K562 (cell line): ENCODE measurements around the gene ESPN. TPM values are rescaled to one million over a fixed set of nuclear protein-coding genes. Genes with fewer than 3 reads are reported as not detected.

ENCODE experiments used
- ATAC-seq: fragments of 200-7000 bp; cut with Tn5 transposase; 3 replicates; pipeline ENCODE4 v1.9.1; 2020; ENCODE audit warnings: moderate library complexity
- BruUV-seq: library from RNA; stranded (reverse); fragments of 400-500 nt; replicated peaks from 2 replicates; lab custom pipeline; 2021; lab: Mats Ljungman, UMichigan
- CTCF ChIA-PET: fragments of 300-600 bp; formaldehyde crosslinking; extraction: SDS; loops from one replicate; lab custom pipeline; 2021; ENCODE audit warnings: low intra/inter-chr PET ratio; lab: Yijun Ruan, JAX
- POLR2A ChIA-PET: fragments of 300-600, 350-650 bp; sonication (Branson Sonifier 250); formaldehyde crosslinking; extraction: SDS; loops from one replicate; lab custom pipeline; 2021; ENCODE audit warnings: antibody characterized with exemption, inconsistent platforms; lab: Yijun Ruan, JAX
- DNase-seq, 4 experiments: peaks; one replicate each; pipeline versions ENCODE4 v3.0.0 to v3.0.0-alpha.2; 2011 to 2018; ENCODE audit warnings: low spot score in 3 of 4, mixed read lengths in 3 of 4; ENCODE audit errors: extremely low read depth in 1 of 4
- FAIRE-seq: peaks from 2 replicates; lab custom pipeline; 2011; peaks lifted over from hg19 to GRCh38; lab: Jason Lieb, UNC
- H2AFZ ChIP-seq: 2 replicates; pipeline ENCODE4 v1.6.0; 2011; ENCODE audit warnings: low read depth, low read length, control low read depth, inconsistent platforms
- H3K27ac ChIP-seq: fragments of 200-600 bp; 3 replicates; pipeline ENCODE4 v1.8.0; 2011; ENCODE audit warnings: low read depth, mild to moderate bottlenecking, control low read depth, inconsistent platforms, low read length, moderate library complexity, mixed read lengths; ENCODE audit errors: extremely low read depth
- H3K27me3 ChIP-seq, 2 experiments: fragments of 300-600 bp in 1 of 2; 2 replicates in 1 of 2; 3 replicates in 1 of 2; pipeline versions ENCODE4 v1.6.0 to v1.8.0; 2011; ENCODE audit warnings: inconsistent platforms in 2 of 2, low read length in 2 of 2, mild to moderate bottlenecking in 1 of 2, mixed read lengths in 1 of 2, moderate library complexity in 1 of 2; ENCODE audit not compliant: control insufficient read depth in 2 of 2, insufficient read depth in 2 of 2
- H3K36me3 ChIP-seq: fragments of 300-600 bp; 3 replicates; pipeline ENCODE4 v1.8.0; 2011; ENCODE audit warnings: mild to moderate bottlenecking, low read length, inconsistent platforms; ENCODE audit not compliant: control insufficient read depth, insufficient read depth
- H3K4me1 ChIP-seq, 2 experiments: fragments of 200-600 bp in 1 of 2; replicated peaks in 1 of 2; 2 replicates in 1 of 2; 3 replicates in 1 of 2; pipeline versions ENCODE4 v1.5.1 to v1.8.0; 2011; ENCODE audit warnings: inconsistent platforms in 2 of 2, low read length in 2 of 2, mild to moderate bottlenecking in 1 of 2, mixed read lengths in 1 of 2, moderate library complexity in 1 of 2; ENCODE audit not compliant: control insufficient read depth in 2 of 2, insufficient read depth in 2 of 2
- H3K4me2 ChIP-seq: 2 replicates; pipeline ENCODE4 v1.6.1; 2011; ENCODE audit warnings: low read length, control low read depth, inconsistent platforms, mixed read lengths; ENCODE audit not compliant: insufficient read depth
- H3K4me3 ChIP-seq: fragments of 200-600 bp; sonication (generic), shearing (Covaris generic); 2 replicates; pipeline ENCODE4 v1.5.1; 2016; ENCODE audit warnings: control low read depth, inconsistent platforms
- H3K79me2 ChIP-seq: fragments of 200-600 bp; 3 replicates; pipeline ENCODE4 v1.8.0; 2011; ENCODE audit warnings: low read length, inconsistent platforms; ENCODE audit not compliant: control insufficient read depth, insufficient read depth
- H3K9ac ChIP-seq, 2 experiments: 2 replicates each; pipeline versions ENCODE4 v1.6.0 to v1.6.1; 2011; ENCODE audit warnings: low read depth in 2 of 2, low read length in 2 of 2, control low read depth in 1 of 2, inconsistent platforms in 1 of 2, mild to moderate bottlenecking in 1 of 2, mixed read lengths in 1 of 2; ENCODE audit not compliant: insufficient read depth in 1 of 2
- H3K9me1 ChIP-seq: one replicate; pipeline ENCODE4 v1.6.0; 2011; ENCODE audit warnings: inconsistent platforms, mild to moderate bottlenecking, low read length, moderate library complexity; ENCODE audit not compliant: control insufficient read depth, insufficient read depth
- H3K9me3 ChIP-seq: replicated peaks from 2 replicates; pipeline ENCODE4 v1.5.1; 2011; ENCODE audit warnings: low read depth, low read length, inconsistent platforms; ENCODE audit not compliant: control insufficient read depth, insufficient read depth
- H4K20me1 ChIP-seq: replicated peaks from 2 replicates; pipeline ENCODE4 v1.6.1; 2011; ENCODE audit warnings: low read length, inconsistent platforms, mixed read lengths; ENCODE audit not compliant: control insufficient read depth, insufficient read depth
- CEBPG ChIP-seq, 3 experiments: fragments of 200-800 bp in 1 of 3; sonication (Bioruptor generic) in 1 of 3; sonication (generic) in 1 of 3; formaldehyde crosslinking in 1 of 3; IDR thresholded peaks in 2 of 3; conservative IDR thresholded peaks in 1 of 3; 2 replicates each; pipeline versions ENCODE4 v1.6.1 to v1.8.0; 2016 to 2022; ENCODE audit warnings: missing compliant biosample characterization in 2 of 3, missing genetic modification characterization in 2 of 3, mild to moderate bottlenecking in 1 of 3, missing genetic modification reagents in 1 of 3
- FOXK1 ChIP-seq: sonication (generic); formaldehyde crosslinking; IDR thresholded peaks from 2 replicates; pipeline ENCODE4 v1.8.0; 2022; ENCODE audit warnings: missing genetic modification reagents, mild to moderate bottlenecking, borderline replicate concordance
- NRF1 ChIP-seq, 2 experiments: fragments of 450-650 bp; IDR thresholded peaks in 1 of 2; conservative IDR thresholded peaks in 1 of 2; 2 replicates each; pipeline ENCODE4 v1.6.1; 2014; ENCODE audit warnings: mild to moderate bottlenecking in 2 of 2
- PCBP1 ChIP-seq: fragments of 200-400 bp; formaldehyde crosslinking; IDR thresholded peaks from 2 replicates; pipeline ENCODE4 v1.6.1; 2018; ENCODE audit warnings: mild to moderate bottlenecking, low read depth, low read length; ENCODE audit not compliant: poor library complexity, severe bottlenecking
- WGBS: fragments of 100-300 bp; shearing (Covaris generic); methylation state at CpG from one replicate; pipeline ENCODE4 v1.1.6; 2016; ENCODE audit warnings: low coverage, mixed read lengths; ENCODE audit not compliant: insufficient coverage; ENCODE audit errors: missing lambda C conversion rate; 5-methylcytosine and 5-hydroxymethylcytosine counted together
- in situ Hi-C: fragments of 300-500 bp; cut with MboI; formaldehyde crosslinking; loops from 4 replicates; pipeline ENCODE4 v1.15.0; 2018; ENCODE audit warnings: inconsistent platforms, mixed read lengths
- intact Hi-C: fragments of 100-400 bp; cut with micrococcal nuclease; formaldehyde crosslinking; loops from 2 replicates; pipeline ENCODE4 v1.14.2; 2022
- polyA plus RNA-seq, 8 experiments: library from polyadenylated mRNA; depleted of rRNA in 4 of 8; stranded (reverse) in 5 of 8; unstranded in 3 of 8; fragments of >200 nt; fragmentation: Nextera tagmentation in 2 of 8; fragmentation: Illumina TruSeq in 1 of 8; extraction: Ambion mirVana in 2 of 8; extraction: Trizol in 1 of 8; gene quantifications; 2 replicates each; pipeline versions ENCODE4 v1.2.1 to v1.2.3, GENCODE V29; 2011 to 2014; ENCODE audit warnings: inconsistent platforms in 1 of 8, missing spikeins in 1 of 8
- total RNA-seq, 7 experiments: library from RNA; depleted of rRNA in 6 of 7; stranded (reverse); fragments of >200 nt in 6 of 7; fragmentation: Illumina TruSeq in 2 of 7; extraction: Trizol in 2 of 7; gene quantifications; 2 replicates each; pipeline versions ENCODE4 v1.2.1 to v1.2.3, GENCODE V29; 2011 to 2021; ENCODE audit warnings: low replicate concordance in 1 of 7

The ESPN gene
- total and polyA plus RNA-seq, 9 of the 15 experiments (the other 6 are each of a cell fraction or from before 2014, with no cell fraction given) = 0.07 to 1.2 (median 0.45) TPM; not detected in 3

- Histone ChIP-seq H3K4me3 (no peak overlapping the region), H3K4me1 (peaks cover 0 to 12% of the 10 kb centered on the region in 2 experiments; a peak in 3 of 5 replicates), H3K9me1 (no peaks in the 10 kb centered on the region), H3K4me2 (no peak overlapping the region), H3K9ac (no peak overlapping the region), H3K79me2 (no peaks in the 10 kb centered on the region), H2AFZ (no peak overlapping the region), H4K20me1 (0 out of 2 replicates have a peak, but pooled peaks cover 9% of the 10 kb centered on the region), H3K9me3 (no peaks in the 10 kb centered on the region), H3K27me3 (peaks cover 6% of the 10 kb centered on the region in 2 experiments), H3K27ac (no peak overlapping the region), H3K36me3 (no peaks in the 10 kb centered on the region)
- in situ Hi-C loops (loop anchor here (5.0 kb wide), 1 partner anchor 54 kb away; no protein-coding TSS in a partner anchor), intact Hi-C loops (loop anchor here (5.0 kb wide), 2 partner anchors 36 to 86 kb away; no protein-coding TSS in a partner anchor)
- BruUV-seq = no TSS peak
- WGBS = 6% methylated on average over 6 of the region's 6 CpGs
- FAIRE-seq (no peak), ATAC-seq (no peak), DNase-seq (no peak)
- ChIA-PET CTCF (interaction anchor here (0.7 to 1.1 kb wide), 2 partner anchors 81 to 1470 kb away, joined by 3 to 4 read pairs; no protein-coding TSS in a partner anchor), POLR2A (interaction anchor here (0.6 to 1.4 kb wide), 3 partner anchors 9 to 250 kb away, joined by 3 to 7 read pairs (median 4); no protein-coding TSS in a partner anchor)
- TF ChIP-seq CEBPG (CRISPR knock-in tag; IDR thresholded peaks at IDR 0.05) = peak; percentile 25; the same call in 1 of the 2 replicates
- TF ChIP-seq CEBPG (tag; conservative IDR thresholded peaks at IDR 0.05 in 1 of 2, IDR thresholded peaks at IDR 0.05 in 1 of 2) = no peak
- 0 out of 2 replicates have a peak, but pooled peaks have one; percentile 42 for TF ChIP-seq FOXK1 (CRISPR knock-in tag)
- no peak for TF ChIP-seq PCBP1
- TF ChIP-seq NRF1 (conservative IDR thresholded peaks at IDR 0.05 in 1 of 2, IDR thresholded peaks at IDR 0.05 in 1 of 2) = peak in 1 of 2 experiments; percentile 18; a peak in 1 of 4 replicates
These were observed 22.9 kb upstream of the ESPN start for GRCh38 chr1:6401673-6402072.
